ENCODE measurements around the gene SOAT2. TPM values are rescaled to one million over a fixed set of nuclear protein-coding genes. Genes with fewer than 3 reads are reported as not detected.

The SOAT2 gene
- polyA plus RNA-seq, 2 donors, result 0.14 to 0.16 TPM

DNA sequence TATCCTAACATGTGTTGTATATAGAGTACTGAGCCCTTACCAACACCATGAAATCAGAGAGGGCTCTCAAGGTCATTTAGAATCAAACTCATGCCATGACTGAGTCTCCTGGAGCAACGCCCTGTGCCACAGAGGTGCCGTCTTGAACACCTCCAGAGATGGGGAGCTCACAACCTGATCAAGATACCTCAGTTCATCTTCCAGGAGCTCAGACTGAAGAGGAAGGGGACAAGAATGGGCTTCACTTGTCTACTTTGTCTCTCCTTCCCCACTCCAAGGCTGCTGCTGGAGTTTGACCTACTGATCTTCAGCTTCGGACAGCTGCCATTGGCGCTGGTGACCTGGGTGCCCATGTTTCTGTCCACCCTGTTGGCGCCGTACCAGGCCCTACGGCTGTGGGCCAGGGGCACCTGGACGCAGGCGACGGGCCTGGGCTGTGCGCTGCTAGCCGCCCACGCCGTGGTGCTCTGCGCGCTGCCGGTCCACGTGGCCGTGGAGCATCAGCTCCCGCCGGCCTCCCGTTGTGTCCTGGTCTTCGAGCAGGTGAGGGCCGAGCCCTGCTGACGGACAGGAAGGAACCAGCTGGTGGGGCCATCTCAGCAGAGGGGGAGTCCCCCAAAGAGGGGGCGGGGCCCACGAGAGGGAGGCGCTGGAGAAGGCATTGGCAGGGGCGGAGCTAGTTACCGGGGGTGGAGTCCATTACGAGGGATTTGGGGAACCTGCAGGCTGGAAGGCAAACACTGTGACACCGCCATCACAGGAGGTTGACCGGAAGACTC is 12.0 kb downstream of the SOAT2 start:
- no peak overlapping the region for H3K27ac ChIP-seq (ENCODE audit: low read depth in 2 of 2, low read length in 1 of 2)
- 89 to 90% methylated on average over 33 of the region's 33 CpGs for WGBS, 2 donors
- H3K4me1 ChIP-seq (ENCODE audit: control insufficient read depth in 2 of 2, insufficient read depth in 2 of 2, low read length in 1 of 2), result no peaks in the 10 kb centered on the region
- no peaks in the 10 kb centered on the region for H3K27me3 ChIP-seq (ENCODE audit: control insufficient read depth in 1 of 2, insufficient read depth in 2 of 2, low read length in 2 of 2)
- no peaks in the 10 kb centered on the region for H3K9me3 ChIP-seq (ENCODE audit: control insufficient read depth in 2 of 2, insufficient read depth in 1 of 2, low read depth in 1 of 2, low read length in 1 of 2)
- H3K36me3 ChIP-seq (ENCODE audit: control insufficient read depth in 2 of 2, insufficient read depth in 2 of 2, low read length in 1 of 2), result no peaks in the 10 kb centered on the region
- H3K4me3 ChIP-seq (ENCODE audit: low read depth in 1 of 2, low read length in 2 of 2), result no peak overlapping the region

GRCh38 chr12:53115891-53116648 is 12.8 kb downstream of the SOAT2 start:
- no peaks in the 10 kb centered on the region for H3K9me3 ChIP-seq (ENCODE audit: control insufficient read depth in 2 of 2, insufficient read depth in 1 of 2, low read depth in 1 of 2, low read length in 1 of 2)
- 89 to 91% methylated on average over 8 of the region's 8 CpGs for WGBS, 2 donors

DNA sequence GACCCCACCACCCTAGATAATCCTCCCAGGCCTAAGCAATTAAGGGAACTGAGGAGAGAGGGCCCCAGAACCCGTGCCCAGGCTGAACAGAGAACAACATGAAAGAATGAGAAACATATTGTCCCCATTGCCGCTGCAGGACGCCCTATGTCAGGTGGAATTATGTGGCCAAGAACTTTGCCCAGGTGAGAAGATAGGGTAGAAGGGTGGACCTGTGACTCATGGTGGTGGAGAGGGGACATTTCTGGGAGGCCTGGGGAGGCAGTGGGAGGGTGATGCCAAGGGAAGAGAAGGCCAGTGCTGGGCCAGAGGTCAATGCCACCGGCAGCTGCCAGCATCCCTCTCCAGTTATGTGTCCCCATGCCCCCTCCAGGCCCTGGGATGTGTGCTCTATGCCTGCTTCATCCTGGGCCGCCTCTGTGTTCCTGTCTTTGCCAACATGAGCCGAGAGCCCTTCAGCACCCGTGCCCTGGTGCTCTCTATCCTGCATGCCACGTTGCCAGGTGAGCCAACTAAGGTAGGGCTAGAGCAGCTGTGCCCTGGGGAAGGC is 15.5 kb downstream of the SOAT2 start:
- no peaks in the 10 kb centered on the region for H3K9me3 ChIP-seq (ENCODE audit: control insufficient read depth in 2 of 2, insufficient read depth in 1 of 2, low read depth in 1 of 2, low read length in 1 of 2)
- H3K4me3 ChIP-seq (ENCODE audit: low read depth in 1 of 2, low read length in 2 of 2), result no peak overlapping the region
- H3K4me1 ChIP-seq (ENCODE audit: control insufficient read depth in 2 of 2, insufficient read depth in 2 of 2, low read length in 1 of 2), result peaks cover 1 to 4% of the 10 kb centered on the region in 2 donors
- H3K27me3 ChIP-seq (ENCODE audit: control insufficient read depth in 1 of 2, insufficient read depth in 2 of 2, low read length in 2 of 2), result no peaks in the 10 kb centered on the region
- H3K27ac ChIP-seq (ENCODE audit: low read depth in 2 of 2, low read length in 1 of 2), result no peak overlapping the region
- H3K36me3 ChIP-seq (ENCODE audit: control insufficient read depth in 2 of 2, insufficient read depth in 2 of 2, low read length in 1 of 2), result no peaks in the 10 kb centered on the region
- WGBS, 2 donors, result 85 to 88% methylated on average over 8 of the region's 8 CpGs

More at GRCh38 chr12:53115891-53116648, 12.8 kb downstream of the SOAT2 start:
- H3K27ac ChIP-seq (ENCODE audit: low read depth in 2 of 2, low read length in 1 of 2), result no peak overlapping the region
- no peaks in the 10 kb centered on the region for H3K27me3 ChIP-seq (ENCODE audit: control insufficient read depth in 1 of 2, insufficient read depth in 2 of 2, low read length in 2 of 2)
- no peaks in the 10 kb centered on the region for H3K36me3 ChIP-seq (ENCODE audit: control insufficient read depth in 2 of 2, insufficient read depth in 2 of 2, low read length in 1 of 2)
- H3K4me1 ChIP-seq (ENCODE audit: control insufficient read depth in 2 of 2, insufficient read depth in 2 of 2, low read length in 1 of 2), result peaks cover 0 to 2% of the 10 kb centered on the region in 2 donors
- H3K4me3 ChIP-seq (ENCODE audit: low read depth in 1 of 2, low read length in 2 of 2), result no peak overlapping the region

- H3K36me3 ChIP-seq (ENCODE audit: control insufficient read depth in 2 of 2, insufficient read depth in 2 of 2, low read length in 1 of 2), result no peaks in the 10 kb centered on the region
- H3K27ac ChIP-seq (ENCODE audit: low read depth in 2 of 2, low read length in 1 of 2), result no peak overlapping the region
- no peak overlapping the region for H3K4me3 ChIP-seq (ENCODE audit: low read depth in 1 of 2, low read length in 2 of 2)
- H3K9me3 ChIP-seq (ENCODE audit: control insufficient read depth in 2 of 2, insufficient read depth in 1 of 2, low read depth in 1 of 2, low read length in 1 of 2), result no peaks in the 10 kb centered on the region
- whole genome bisulfite sequencing, 2 donors, result 80 to 90% methylated on average over 12 of the region's 12 CpGs
- no peaks in the 10 kb centered on the region for H3K27me3 ChIP-seq (ENCODE audit: control insufficient read depth in 1 of 2, insufficient read depth in 2 of 2, low read length in 2 of 2)
- peaks cover 2 to 4% of the 10 kb centered on the region in 2 donors for H3K4me1 ChIP-seq (ENCODE audit: control insufficient read depth in 2 of 2, insufficient read depth in 2 of 2, low read length in 1 of 2)
Observed at GRCh38 chr12:53120685-53121525, 17.6 kb downstream of the SOAT2 start.

DNA sequence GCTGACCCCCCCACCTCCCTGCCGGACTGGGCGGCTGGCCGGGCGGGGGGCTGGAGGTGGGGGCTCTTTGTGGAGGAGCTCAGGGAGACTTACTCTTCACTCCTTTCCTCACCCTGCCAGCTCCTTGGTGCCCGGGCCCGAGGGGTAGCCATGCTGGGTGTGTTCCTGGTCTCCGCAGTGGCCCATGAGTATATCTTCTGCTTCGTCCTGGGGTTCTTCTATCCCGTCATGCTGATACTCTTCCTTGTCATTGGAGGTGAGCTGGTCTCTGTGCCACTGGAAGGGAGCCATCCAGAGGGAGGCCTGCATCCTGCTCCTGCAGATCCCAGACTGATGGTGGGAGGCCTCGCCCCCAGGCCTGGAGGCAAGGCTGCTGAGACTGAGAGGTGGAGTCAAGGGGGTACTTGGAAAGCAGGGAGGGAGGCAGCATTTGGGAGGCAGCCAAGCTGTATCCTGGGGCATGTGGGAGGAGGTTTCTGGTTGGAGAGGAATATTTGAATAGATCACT is 19.7 kb downstream of the SOAT2 start:
- Histone ChIP-seq H3K9me3 (ENCODE audit: control insufficient read depth in 2 of 2, insufficient read depth in 1 of 2, low read depth in 1 of 2, low read length in 1 of 2) (no peaks in the 10 kb centered on the region), H3K4me1 (ENCODE audit: control insufficient read depth in 2 of 2, insufficient read depth in 2 of 2, low read length in 1 of 2) (peaks cover 2 to 4% of the 10 kb centered on the region in 2 donors), H3K36me3 (ENCODE audit: control insufficient read depth in 2 of 2, insufficient read depth in 2 of 2, low read length in 1 of 2) (no peaks in the 10 kb centered on the region), H3K4me3 (ENCODE audit: low read depth in 1 of 2, low read length in 2 of 2) (no peak overlapping the region), H3K27me3 (ENCODE audit: control insufficient read depth in 1 of 2, insufficient read depth in 2 of 2, low read length in 2 of 2) (no peaks in the 10 kb centered on the region), H3K27ac (ENCODE audit: low read depth in 2 of 2, low read length in 1 of 2) (no peak overlapping the region)
- 89% methylated on average over 9 to 10 of the region's 10 CpGs for WGBS, 2 donors

DNA sequence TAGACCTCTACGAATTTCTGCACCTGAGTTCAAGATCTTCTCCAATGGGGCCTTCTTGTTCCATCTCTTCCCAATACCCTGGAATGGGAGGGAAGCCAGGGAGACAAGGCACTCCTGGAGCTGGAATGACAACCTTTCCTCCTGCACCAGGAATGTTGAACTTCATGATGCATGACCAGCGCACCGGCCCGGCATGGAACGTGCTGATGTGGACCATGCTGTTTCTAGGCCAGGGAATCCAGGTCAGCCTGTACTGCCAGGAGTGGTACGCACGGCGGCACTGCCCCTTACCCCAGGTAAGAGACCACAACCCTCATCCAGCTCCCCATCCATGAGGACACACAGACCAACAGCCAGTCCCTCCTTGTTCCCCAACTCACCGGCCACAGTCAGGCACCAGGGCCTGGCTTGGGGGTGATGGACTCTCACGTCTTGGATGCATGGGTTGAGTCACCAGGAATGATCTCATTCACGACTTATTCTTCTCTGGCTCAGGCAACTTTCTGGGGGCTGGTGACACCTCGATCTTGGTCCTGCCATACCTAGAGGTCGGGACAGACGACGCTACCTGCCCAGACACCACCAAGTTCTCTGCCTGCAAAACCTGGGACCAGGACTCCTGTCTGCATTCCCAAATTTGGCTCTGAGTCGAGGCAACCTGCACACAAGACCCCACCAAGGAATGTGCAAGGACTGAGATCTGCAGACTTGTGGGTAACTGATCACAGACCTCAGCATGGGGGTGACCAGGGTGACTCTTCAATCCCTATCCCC is 20.5 kb downstream of the SOAT2 start:
- Histone ChIP-seq H3K9me3 (ENCODE audit: control insufficient read depth in 2 of 2, insufficient read depth in 1 of 2, low read depth in 1 of 2, low read length in 1 of 2) (no peaks in the 10 kb centered on the region), H3K27me3 (ENCODE audit: control insufficient read depth in 1 of 2, insufficient read depth in 2 of 2, low read length in 2 of 2) (no peaks in the 10 kb centered on the region), H3K36me3 (ENCODE audit: control insufficient read depth in 2 of 2, insufficient read depth in 2 of 2, low read length in 1 of 2) (no peaks in the 10 kb centered on the region), H3K4me1 (ENCODE audit: control insufficient read depth in 2 of 2, insufficient read depth in 2 of 2, low read length in 1 of 2) (peaks cover 2 to 4% of the 10 kb centered on the region in 2 donors), H3K27ac (ENCODE audit: low read depth in 2 of 2, low read length in 1 of 2) (no peak overlapping the region), H3K4me3 (ENCODE audit: low read depth in 1 of 2, low read length in 2 of 2) (no peak overlapping the region)
- 84 to 90% methylated on average over 16 of the region's 16 CpGs for WGBS, 2 donors

- no peaks in the 10 kb centered on the region for H3K9me3 ChIP-seq (ENCODE audit: control insufficient read depth in 2 of 2, insufficient read depth in 1 of 2, low read depth in 1 of 2, low read length in 1 of 2)
- H3K27ac ChIP-seq (ENCODE audit: low read depth in 2 of 2, low read length in 1 of 2), result no peak overlapping the region
- no peak overlapping the region for H3K4me3 ChIP-seq (ENCODE audit: low read depth in 1 of 2, low read length in 2 of 2)
- no peaks in the 10 kb centered on the region for H3K36me3 ChIP-seq (ENCODE audit: control insufficient read depth in 2 of 2, insufficient read depth in 2 of 2, low read length in 1 of 2)
- no peaks in the 10 kb centered on the region for H3K27me3 ChIP-seq (ENCODE audit: control insufficient read depth in 1 of 2, insufficient read depth in 2 of 2, low read length in 2 of 2)
- H3K4me1 ChIP-seq (ENCODE audit: control insufficient read depth in 2 of 2, insufficient read depth in 2 of 2, low read length in 1 of 2), result peaks cover 2 to 4% of the 10 kb centered on the region in 2 donors
Observed at GRCh38 chr12:53124352-53124723, 21.1 kb downstream of the SOAT2 start.

- WGBS, 2 donors, result 79 to 91% methylated on average over 1 of the region's 1 CpG
- H3K27ac ChIP-seq (ENCODE audit: low read depth in 2 of 2, low read length in 1 of 2), result no peak overlapping the region
- H3K9me3 ChIP-seq (ENCODE audit: control insufficient read depth in 2 of 2, insufficient read depth in 1 of 2, low read depth in 1 of 2, low read length in 1 of 2), result no peaks in the 10 kb centered on the region
- no peak overlapping the region for H3K4me3 ChIP-seq (ENCODE audit: low read depth in 1 of 2, low read length in 2 of 2)
- peaks cover 0 to 2% of the 10 kb centered on the region in 2 donors for H3K4me1 ChIP-seq (ENCODE audit: control insufficient read depth in 2 of 2, insufficient read depth in 2 of 2, low read length in 1 of 2)
- H3K27me3 ChIP-seq (ENCODE audit: control insufficient read depth in 1 of 2, insufficient read depth in 2 of 2, low read length in 2 of 2), result no peaks in the 10 kb centered on the region
- H3K36me3 ChIP-seq (ENCODE audit: control insufficient read depth in 2 of 2, insufficient read depth in 2 of 2, low read length in 1 of 2), result no peaks in the 10 kb centered on the region
Observed at GRCh38 chr12:53127169-53127568, 23.9 kb downstream of the SOAT2 start.
